Effector memory CD8-positive, alpha-beta T cell (primary cell): ENCODE data around the gene ZFAND3.

Source experiments
- ATAC-seq: fragments of 150-1000 bp; cut with Tn5 transposase; replicated peaks from 2 replicates; pipeline ENCODE4 v1.10.0; 2021; ENCODE audit warnings: mild to moderate bottlenecking, moderate library complexity
- DNase-seq, 3 experiments: peaks; one replicate each; pipeline ENCODE4 v3.0.0; 2021
- H3K27ac Mint-ChIP-seq, 2 donors: one replicate each; pipeline ENCODE4 v1.8.0; 2022; ENCODE audit warnings: mild to moderate bottlenecking in 2 of 2, mixed read lengths in 2 of 2, moderate library complexity in 2 of 2
- H3K27me3 Mint-ChIP-seq, 2 donors: one replicate each; pipeline ENCODE4 v1.8.0; 2022; ENCODE audit warnings: mixed read lengths in 2 of 2
- H3K36me3 Mint-ChIP-seq: one replicate; pipeline ENCODE4 v1.8.0; 2022; ENCODE audit warnings: mild to moderate bottlenecking, moderate library complexity, mixed read lengths; ENCODE audit not compliant: insufficient read depth
- H3K4me1 Mint-ChIP-seq, 2 donors: one replicate each; pipeline ENCODE4 v1.8.0; 2022; ENCODE audit warnings: low read depth in 2 of 2, mixed read lengths in 2 of 2
- H3K4me3 Mint-ChIP-seq, 2 donors: one replicate each; pipeline ENCODE4 v1.8.0; 2022; ENCODE audit warnings: mild to moderate bottlenecking in 2 of 2, mixed read lengths in 2 of 2, moderate library complexity in 2 of 2
- H3K9me3 Mint-ChIP-seq, 2 donors: one replicate each; pipeline ENCODE4 v1.8.0; 2022; ENCODE audit warnings: mixed read lengths in 2 of 2

ZFAND3 gene

GRCh38 chr6:37913210-37913609, 93.7 kb downstream of the ZFAND3 start:
- Mint-ChIP-seq H3K9me3 (no peaks in the 10 kb centered on the region), H3K27ac (no peak overlapping the region), H3K27me3 (no peaks in the 10 kb centered on the region), H3K4me1 (peaks cover 31 to 62% of the 10 kb centered on the region in 2 donors), H3K36me3 (peaks cover 2% of the 10 kb centered on the region), H3K4me3 (no peak overlapping the region)
- ATAC-seq (no peak), DNase-seq (no peak)

- DNase-seq (no peak), ATAC-seq (no peak)
- Mint-ChIP-seq H3K27me3 (no peaks in the 10 kb centered on the region), H3K27ac (no peak overlapping the region), H3K4me1 (peaks cover 32 to 63% of the 10 kb centered on the region in 2 donors), H3K4me3 (no peak overlapping the region), H3K36me3 (peaks cover 2% of the 10 kb centered on the region), H3K9me3 (no peaks in the 10 kb centered on the region)
Measured at GRCh38 chr6:37915463-37915862, 95.9 kb downstream of the ZFAND3 start.

GRCh38 chr6:37916149-37916548, 96.6 kb downstream of the ZFAND3 start:
- no peak for ATAC-seq
- H3K27me3 Mint-ChIP-seq, result no peaks in the 10 kb centered on the region
- peaks cover 2% of the 10 kb centered on the region for H3K36me3 Mint-ChIP-seq
- H3K4me3 Mint-ChIP-seq, result no peak overlapping the region
- no peak for DNase-seq
- no peaks in the 10 kb centered on the region for H3K9me3 Mint-ChIP-seq
- peaks cover 37 to 63% of the 10 kb centered on the region in 2 donors for H3K4me1 Mint-ChIP-seq
- no peak overlapping the region for H3K27ac Mint-ChIP-seq

GRCh38 chr6:37916675-37917074, 97.1 kb downstream of the ZFAND3 start:
- peaks cover 31 to 59% of the 10 kb centered on the region in 2 donors for H3K4me1 Mint-ChIP-seq
- H3K27ac Mint-ChIP-seq, result no peak overlapping the region
- H3K9me3 Mint-ChIP-seq, result no peaks in the 10 kb centered on the region
- H3K36me3 Mint-ChIP-seq, result peaks cover 2% of the 10 kb centered on the region
- no peak overlapping the region for H3K4me3 Mint-ChIP-seq
- ATAC-seq, result no peak
- DNase-seq, result no peak
- H3K27me3 Mint-ChIP-seq, result no peaks in the 10 kb centered on the region

- Mint-ChIP-seq H3K4me3 (no peak overlapping the region), H3K36me3 (peaks cover 2% of the 10 kb centered on the region), H3K27ac (peak overlapping the region in 1 of 2 donors; percentile 79), H3K4me1 (peaks cover 30 to 50% of the 10 kb centered on the region in 2 donors), H3K9me3 (no peaks in the 10 kb centered on the region), H3K27me3 (no peaks in the 10 kb centered on the region)
- no peak for ATAC-seq
- no peak for DNase-seq
Measured at GRCh38 chr6:37917566-37917965, 98.0 kb downstream of the ZFAND3 start.

GRCh38 chr6:37919417-37920157, 100.1 kb downstream of the ZFAND3 start:
- Mint-ChIP-seq H3K9me3 (no peaks in the 10 kb centered on the region), H3K27me3 (no peaks in the 10 kb centered on the region), H3K4me1 (peaks cover 33 to 49% of the 10 kb centered on the region in 2 donors), H3K27ac (peak overlapping the region in 1 of 2 donors; percentile 56), H3K4me3 (no peak overlapping the region), H3K36me3 (peaks cover 2% of the 10 kb centered on the region)
- DNase-seq, result no peak
- ATAC-seq, result no peak

GRCh38 chr6:37920667-37921066, 101.1 kb downstream of the ZFAND3 start:
- Mint-ChIP-seq H3K27me3 (no peaks in the 10 kb centered on the region), H3K4me3 (no peak overlapping the region), H3K4me1 (peaks cover 29 to 50% of the 10 kb centered on the region in 2 donors), H3K36me3 (peaks cover 2% of the 10 kb centered on the region), H3K9me3 (no peaks in the 10 kb centered on the region), H3K27ac (peak overlapping the region; percentile 41 to 56)
- DNase-seq (no peak), ATAC-seq (no peak)

- Mint-ChIP-seq H3K27me3 (no peaks in the 10 kb centered on the region), H3K36me3 (no peaks in the 10 kb centered on the region), H3K4me3 (no peak overlapping the region), H3K27ac (no peak overlapping the region), H3K9me3 (no peaks in the 10 kb centered on the region), H3K4me1 (peaks cover 28 to 52% of the 10 kb centered on the region in 2 donors)
- ATAC-seq (no peak), DNase-seq (no peak)
Measured at GRCh38 chr6:37922563-37922962, 103.0 kb downstream of the ZFAND3 start.

GRCh38 chr6:37923514-37923913, 104.0 kb downstream of the ZFAND3 start:
- Mint-ChIP-seq H3K27ac (no peak overlapping the region), H3K4me3 (peak overlapping the region in 1 of 2 donors; percentile 37), H3K36me3 (no peaks in the 10 kb centered on the region), H3K4me1 (peaks cover 29 to 49% of the 10 kb centered on the region in 2 donors), H3K9me3 (no peaks in the 10 kb centered on the region), H3K27me3 (no peaks in the 10 kb centered on the region)
- no peak for DNase-seq
- ATAC-seq, result peak; percentile 33

GRCh38 chr6:37926661-37927060, 107.1 kb downstream of the ZFAND3 start:
- H3K36me3 Mint-ChIP-seq, result no peaks in the 10 kb centered on the region
- DNase-seq, result no peak
- no peak overlapping the region for H3K27ac Mint-ChIP-seq
- ATAC-seq, result no peak
- H3K9me3 Mint-ChIP-seq, result no peaks in the 10 kb centered on the region
- H3K4me1 Mint-ChIP-seq, result peaks cover 24 to 51% of the 10 kb centered on the region in 2 donors
- no peaks in the 10 kb centered on the region for H3K27me3 Mint-ChIP-seq
- no peak overlapping the region for H3K4me3 Mint-ChIP-seq

GRCh38 chr6:37928217-37928616, 108.7 kb downstream of the ZFAND3 start:
- Mint-ChIP-seq H3K36me3 (no peaks in the 10 kb centered on the region), H3K27ac (no peak overlapping the region), H3K9me3 (no peaks in the 10 kb centered on the region), H3K27me3 (no peaks in the 10 kb centered on the region), H3K4me3 (no peak overlapping the region), H3K4me1 (peaks cover 22 to 52% of the 10 kb centered on the region in 2 donors)
- ATAC-seq (no peak), DNase-seq (no peak)

- H3K27me3 Mint-ChIP-seq, result no peaks in the 10 kb centered on the region
- H3K4me1 Mint-ChIP-seq, result peaks cover 20 to 42% of the 10 kb centered on the region in 2 donors
- H3K4me3 Mint-ChIP-seq, result no peak overlapping the region
- DNase-seq (no peak), ATAC-seq (no peak)
- H3K27ac Mint-ChIP-seq, result peak overlapping the region; percentile 10 to 36
- no peaks in the 10 kb centered on the region for H3K9me3 Mint-ChIP-seq
- H3K36me3 Mint-ChIP-seq, result no peaks in the 10 kb centered on the region
Measured at GRCh38 chr6:37930288-37930971, 110.9 kb downstream of the ZFAND3 start.

- Mint-ChIP-seq H3K27ac (peak overlapping the region in 1 of 2 donors; percentile 10), H3K4me3 (no peak overlapping the region), H3K9me3 (no peaks in the 10 kb centered on the region)
Measured at GRCh38 chr6:37931066-37931465, 111.5 kb downstream of the ZFAND3 start.

GRCh38 chr6:37934276-37934675, 114.7 kb downstream of the ZFAND3 start:
- ATAC-seq (no peak), DNase-seq (no peak)
- H3K9me3 Mint-ChIP-seq, result no peaks in the 10 kb centered on the region
- no peak overlapping the region for H3K4me3 Mint-ChIP-seq
- H3K4me1 Mint-ChIP-seq, result peaks cover 19 to 51% of the 10 kb centered on the region in 2 donors
- no peaks in the 10 kb centered on the region for H3K27me3 Mint-ChIP-seq
- H3K36me3 Mint-ChIP-seq, result peaks cover 2% of the 10 kb centered on the region
- no peak overlapping the region for H3K27ac Mint-ChIP-seq

More at GRCh38 chr6:37931066-37931465, 111.5 kb downstream of the ZFAND3 start:
- no peaks in the 10 kb centered on the region for H3K27me3 Mint-ChIP-seq
- peaks cover 20 to 44% of the 10 kb centered on the region in 2 donors for H3K4me1 Mint-ChIP-seq
- DNase-seq, result no peak
- ATAC-seq, result no peak
- H3K36me3 Mint-ChIP-seq, result no peaks in the 10 kb centered on the region
